Right cardiac atrium (tissue), 5 donors: ENCODE data around the gene CNTNAP2. TPM values are rescaled to one million over a fixed set of nuclear protein-coding genes. Genes with fewer than 3 reads are reported as not detected.

Source experiments
- ATAC-seq, 2 donors: fragments of 200-7000 bp; cut with Tn5 transposase; one replicate each; pipeline versions ENCODE4 v1.8.0 to v1.9.1; 2020; ENCODE audit warnings: moderate library complexity in 2 of 2, mild to moderate bottlenecking in 1 of 2
- DNase-seq, 3 donors: peaks; one replicate each; pipeline ENCODE4 v3.0.0-alpha.2; 2020
- H3K27ac ChIP-seq: one replicate; pipeline ENCODE4 v1.5.1; 2013; ENCODE audit warnings: mild to moderate bottlenecking, low read length, control low read depth, moderate library complexity
- H3K27me3 ChIP-seq: one replicate; pipeline ENCODE4 v1.6.1; 2013; ENCODE audit not compliant: control insufficient read depth, insufficient read depth
- H3K4me1 ChIP-seq: one replicate; pipeline ENCODE4 v1.6.1; 2013; ENCODE audit warnings: low read length; ENCODE audit not compliant: control insufficient read depth, insufficient read depth
- H3K4me3 ChIP-seq: one replicate; pipeline ENCODE4 v1.5.1; 2013; ENCODE audit warnings: low read length, control low read depth
- H3K9me3 ChIP-seq: one replicate; pipeline ENCODE4 v1.6.1; 2013; ENCODE audit warnings: low read length; ENCODE audit not compliant: control insufficient read depth
- WGBS: extraction: QIAGEN DNeasy Blood & Tissue Kit; methylation state at CpG from one replicate; pipeline ENCODE4 v1.1.7; 2013; 5-methylcytosine and 5-hydroxymethylcytosine counted together
- intact Hi-C, 4 donors: fragments of 100-400 bp; cut with DNase I; formaldehyde crosslinking; loops; one replicate each; pipeline versions ENCODE4 v1.11.0 to v1.14.0; 2022 to 2023
- polyA plus RNA-seq: library from polyadenylated mRNA; stranded (reverse); fragments of 200-250 nt; gene quantifications from one replicate; pipeline ENCODE4 v1.2.3, GENCODE V29; 2013
- total RNA-seq, 4 donors: library from RNA; stranded (reverse); fragmentation: NEBNext Ultra II Directional; extraction: Animal tissue kit (Norgen Biotek cat#: 25700); gene quantifications; one replicate each; pipeline ENCODE4 v1.2.1, GENCODE V29; 2021
- donor health status: healthy with polysubstance abuse.
- donor health status: DM: no; HTN: yes; CAD: no.
- donor health status: DM: no; HTN: no; CAD: no.
- donor health status: DM: no; HTN: yes; CAD: no; lungs with severe emphysema.
- donor health status: DM: yes; HTN: yes; CAD: no.

CNTNAP2 gene
- total and polyA plus RNA-seq, 5 donors: 0.23 to 1.7 (median 0.91) TPM; not detected in 1

DNA sequence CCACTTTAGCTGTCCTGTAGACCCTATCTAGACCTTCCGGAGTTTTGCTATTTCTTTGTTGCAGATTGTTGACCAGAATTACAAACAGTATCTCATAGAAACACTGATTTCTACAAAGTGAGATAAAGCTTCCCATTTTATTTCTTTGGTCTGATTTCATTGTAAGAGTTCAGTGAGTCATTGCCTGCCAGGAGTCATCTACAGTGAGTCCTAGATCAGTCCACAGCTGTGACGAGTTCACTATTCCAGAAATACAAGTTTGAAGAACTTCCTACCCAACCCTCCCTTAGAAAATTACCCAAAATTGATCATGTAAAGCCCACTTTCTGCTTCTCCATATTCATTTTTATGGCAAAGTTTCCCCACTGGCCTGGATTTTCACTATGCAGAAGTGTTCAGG, 905.5 kb downstream of the CNTNAP2 start:
- no peaks in the 10 kb centered on the region for H3K27me3 ChIP-seq
- ATAC-seq: no peak
- WGBS: 42% methylated on average over 2 of the region's 2 CpGs
- intact Hi-C loops: no loop called here
- no peaks in the 10 kb centered on the region for H3K4me1 ChIP-seq
- DNase-seq: no peak
- no peak overlapping the region for H3K4me3 ChIP-seq
- H3K9me3 ChIP-seq: no peaks in the 10 kb centered on the region
- H3K27ac ChIP-seq: no peak overlapping the region

DNA sequence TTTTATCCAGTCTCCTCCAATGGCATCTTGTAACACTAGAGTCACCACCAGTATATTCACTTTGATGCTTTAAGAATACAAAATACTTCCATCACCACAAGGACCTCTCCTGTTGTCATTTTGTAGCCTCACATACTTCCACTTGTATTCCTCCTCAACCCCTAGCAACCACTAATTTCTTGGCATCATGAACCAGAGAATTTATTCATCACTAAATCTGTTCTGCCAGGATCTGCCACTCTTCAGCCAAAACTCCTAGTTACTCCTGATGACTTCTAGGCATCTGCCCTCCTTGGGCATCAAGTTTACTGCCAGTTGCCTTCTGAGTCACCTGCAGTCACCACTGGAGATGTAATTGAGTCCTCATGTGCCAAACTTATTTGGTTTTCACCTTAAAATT, 906.8 kb downstream of the CNTNAP2 start:
- Histone ChIP-seq H3K4me1 (no peaks in the 10 kb centered on the region), H3K27ac (no peak overlapping the region), H3K9me3 (no peaks in the 10 kb centered on the region), H3K4me3 (no peak overlapping the region), H3K27me3 (no peaks in the 10 kb centered on the region)
- DNase-seq: no peak
- intact Hi-C loops: no loop called here
- ATAC-seq: no peak

DNA sequence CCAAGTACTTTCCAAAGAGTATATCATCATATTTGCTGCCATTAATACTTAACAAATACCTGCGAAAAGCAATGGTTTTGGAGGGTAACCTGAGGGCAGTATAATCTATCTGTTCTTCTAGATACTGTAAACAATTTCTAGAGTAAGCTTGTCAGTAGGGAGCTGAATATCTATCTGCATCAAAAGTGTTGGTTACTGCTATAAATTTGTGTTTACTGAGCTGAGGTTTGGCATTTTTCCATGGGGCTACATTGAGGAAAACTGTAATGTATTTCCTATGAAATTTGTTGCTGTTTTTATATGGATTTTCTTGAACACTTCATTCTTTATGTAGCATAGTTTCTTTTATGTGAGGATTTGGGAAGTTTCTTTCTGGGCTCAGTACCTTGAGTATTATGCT, 913.4 kb downstream of the CNTNAP2 start:
- ATAC-seq: no peak
- Histone ChIP-seq H3K27ac (no peak overlapping the region), H3K4me1 (no peaks in the 10 kb centered on the region), H3K27me3 (no peaks in the 10 kb centered on the region), H3K4me3 (no peak overlapping the region), H3K9me3 (no peaks in the 10 kb centered on the region)
- intact Hi-C loops: no loop called here
- no peak for DNase-seq
- 87% methylated on average over 1 of the region's 1 CpG for WGBS

DNA sequence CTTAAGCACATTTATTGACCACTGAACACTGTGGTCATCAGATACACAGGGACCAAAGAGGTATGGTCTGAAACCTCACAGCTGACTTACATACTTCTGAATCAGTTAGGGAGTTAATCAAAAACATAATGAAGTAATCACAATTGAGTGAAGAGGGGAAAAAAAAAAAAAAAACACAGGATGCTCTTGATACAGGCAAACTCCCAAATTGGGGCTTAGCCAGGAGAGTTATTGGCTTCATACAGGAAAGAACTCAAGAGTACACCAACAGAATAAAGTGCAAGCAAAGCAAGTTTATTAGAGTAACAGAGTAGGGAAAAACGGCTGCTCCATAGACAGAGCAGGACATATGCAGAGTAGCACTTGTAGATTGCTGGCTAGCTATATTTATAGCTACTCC, 917.0 kb downstream of the CNTNAP2 start:
- intact Hi-C loops: no loop called here
- DNase-seq: no peak
- H3K27me3 ChIP-seq: no peaks in the 10 kb centered on the region
- no peak for ATAC-seq
- 54% methylated on average over 1 of the region's 1 CpG for WGBS
- H3K4me3 ChIP-seq: no peak overlapping the region
- H3K4me1 ChIP-seq: no peaks in the 10 kb centered on the region
- H3K27ac ChIP-seq: no peak overlapping the region
- no peaks in the 10 kb centered on the region for H3K9me3 ChIP-seq

DNA sequence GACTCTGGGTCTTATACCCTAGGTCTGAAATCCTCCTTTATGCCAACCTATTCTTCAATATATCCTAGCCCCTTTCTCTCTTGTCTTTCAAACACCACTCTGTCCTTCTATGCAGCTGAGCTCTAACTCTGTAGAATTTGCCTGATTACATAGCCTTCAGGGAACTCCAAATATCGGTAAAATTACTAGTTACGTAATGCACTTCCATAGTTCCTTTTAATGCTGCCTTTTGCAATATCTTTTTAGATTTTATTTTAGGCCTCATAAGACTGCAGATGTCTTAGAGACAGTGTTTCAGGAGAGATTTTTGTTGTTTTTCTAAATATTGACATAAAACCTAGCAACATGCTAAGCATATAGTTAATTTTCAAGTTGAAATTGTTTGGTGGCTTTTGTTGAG, 924.8 kb downstream of the CNTNAP2 start:
- Histone ChIP-seq H3K27me3 (no peaks in the 10 kb centered on the region), H3K27ac (no peak overlapping the region), H3K4me3 (no peak overlapping the region), H3K4me1 (no peaks in the 10 kb centered on the region), H3K9me3 (no peaks in the 10 kb centered on the region)
- DNase-seq: no peak
- intact Hi-C loops: no loop called here
- ATAC-seq: no peak
- WGBS: 99% methylated on average over 2 of the region's 2 CpGs

DNA sequence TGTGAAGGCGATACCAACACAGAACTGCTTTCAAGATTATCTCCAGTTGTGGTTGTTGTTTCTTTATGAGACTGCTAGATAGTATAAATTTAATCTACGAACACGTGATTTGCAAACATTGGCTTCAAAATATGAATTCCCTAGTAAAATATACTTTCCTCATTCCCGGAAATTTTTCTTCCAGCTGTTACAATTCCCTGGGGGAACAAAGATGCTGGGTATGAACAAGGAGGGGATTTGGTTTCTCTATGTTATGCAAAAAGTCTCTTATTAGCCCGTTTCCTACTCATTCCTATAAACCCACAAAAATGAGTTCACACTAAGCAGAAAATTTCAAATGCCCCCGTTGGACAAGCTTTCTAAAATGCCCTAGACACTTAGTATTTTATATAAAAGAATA, 928.3 kb downstream of the CNTNAP2 start:
- no peak for ATAC-seq
- intact Hi-C loops: no loop called here
- no peaks in the 10 kb centered on the region for H3K27me3 ChIP-seq
- H3K4me3 ChIP-seq: no peak overlapping the region
- 49% methylated on average over 6 of the region's 6 CpGs for WGBS
- no peak for DNase-seq
- no peaks in the 10 kb centered on the region for H3K4me1 ChIP-seq
- H3K27ac ChIP-seq: no peak overlapping the region
- no peaks in the 10 kb centered on the region for H3K9me3 ChIP-seq

DNA sequence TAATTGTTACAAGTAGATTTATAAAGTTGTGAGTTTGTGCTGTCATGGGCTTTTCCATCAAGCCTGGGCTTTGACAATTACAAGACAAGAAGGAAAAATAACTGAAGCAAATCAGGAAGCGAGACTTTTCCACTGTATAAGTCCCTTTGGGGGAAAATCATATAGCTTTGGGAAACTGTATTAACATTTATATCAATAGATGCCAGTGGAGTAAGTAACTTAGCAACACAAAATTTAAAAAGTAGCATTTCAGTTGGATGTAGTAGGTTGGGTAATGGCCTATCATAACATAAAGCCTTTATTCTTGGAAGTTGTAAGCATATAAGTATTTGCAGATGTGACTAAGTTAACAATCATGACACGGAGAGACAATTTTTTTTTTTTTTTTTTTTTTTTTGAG, 931.1 kb downstream of the CNTNAP2 start:
- H3K4me3 ChIP-seq: no peak overlapping the region
- DNase-seq: no peak
- no peaks in the 10 kb centered on the region for H3K27me3 ChIP-seq
- 85% methylated on average over 2 of the region's 2 CpGs for WGBS
- no peaks in the 10 kb centered on the region for H3K4me1 ChIP-seq
- no peak overlapping the region for H3K27ac ChIP-seq
- intact Hi-C loops: no loop called here
- no peak for ATAC-seq
- H3K9me3 ChIP-seq: no peaks in the 10 kb centered on the region

DNA sequence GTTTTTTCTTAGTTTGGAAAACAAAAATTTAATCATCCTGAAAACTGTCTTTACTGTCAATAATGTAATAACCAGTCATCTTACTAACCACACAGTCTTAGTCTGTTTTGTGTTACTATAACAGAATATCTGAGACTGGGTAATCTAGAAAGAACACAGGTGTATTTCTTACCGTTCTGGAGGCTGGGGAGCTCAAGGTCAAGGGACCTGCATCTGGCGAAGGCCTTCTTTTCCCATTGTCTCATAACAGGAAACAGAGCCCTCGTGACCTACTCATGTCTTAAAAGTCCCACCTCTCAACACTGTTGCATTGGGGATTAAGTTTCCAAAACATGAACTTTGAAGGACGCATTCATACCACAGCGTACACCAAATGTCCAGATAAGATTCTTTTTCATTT, 932.3 kb downstream of the CNTNAP2 start:
- H3K9me3 ChIP-seq: no peaks in the 10 kb centered on the region
- intact Hi-C loops: no loop called here
- 77% methylated on average over 5 of the region's 5 CpGs for WGBS
- no peak overlapping the region for H3K27ac ChIP-seq
- ATAC-seq: no peak
- no peak overlapping the region for H3K4me3 ChIP-seq
- DNase-seq: no peak
- no peaks in the 10 kb centered on the region for H3K4me1 ChIP-seq
- H3K27me3 ChIP-seq: no peaks in the 10 kb centered on the region

DNA sequence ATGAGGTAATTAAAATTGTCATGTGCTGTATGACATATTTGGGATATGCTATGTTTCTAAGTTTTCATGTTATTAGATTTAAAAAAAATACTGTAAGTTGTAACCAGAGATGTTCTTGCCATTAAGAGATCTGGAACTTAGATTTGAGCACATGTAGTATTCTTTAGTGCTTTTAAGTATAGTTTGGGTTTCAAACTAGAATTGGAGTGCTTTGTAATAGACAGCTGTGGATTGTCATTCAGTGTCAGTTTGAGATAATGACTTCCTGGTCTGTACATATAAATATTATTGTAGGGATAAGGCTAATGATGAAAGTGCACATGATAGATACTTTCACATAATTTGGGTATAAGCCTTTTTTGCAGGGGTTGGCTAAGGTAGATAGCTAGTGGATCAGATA, 936.2 kb downstream of the CNTNAP2 start:
- Histone ChIP-seq H3K4me1 (no peaks in the 10 kb centered on the region), H3K27me3 (no peaks in the 10 kb centered on the region), H3K4me3 (no peak overlapping the region), H3K27ac (no peak overlapping the region), H3K9me3 (no peaks in the 10 kb centered on the region)
- no peak for DNase-seq
- ATAC-seq: no peak
- intact Hi-C loops: no loop called here

DNA sequence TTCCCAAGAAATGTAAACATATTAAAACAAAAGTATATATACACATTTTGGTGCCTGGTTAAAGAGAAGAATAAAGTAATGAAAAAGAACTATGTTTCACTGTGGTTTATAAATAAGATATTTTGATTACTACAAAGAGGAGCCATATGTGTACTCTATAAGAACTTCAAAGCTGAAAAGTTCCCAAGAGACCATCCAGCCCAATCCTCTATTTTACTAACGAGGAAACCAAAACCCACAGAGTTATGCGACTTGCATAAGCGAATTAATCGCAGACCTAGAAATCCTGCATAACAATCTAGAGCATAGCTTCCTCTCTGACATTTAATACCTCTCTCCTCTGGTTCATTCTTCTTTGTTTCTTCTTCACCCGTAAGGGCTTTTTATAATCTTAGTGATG, 937.1 kb downstream of the CNTNAP2 start:
- no peaks in the 10 kb centered on the region for H3K9me3 ChIP-seq
- intact Hi-C loops: no loop called here
- ATAC-seq (no peak), DNase-seq (no peak)
- no peaks in the 10 kb centered on the region for H3K27me3 ChIP-seq
- no peak overlapping the region for H3K27ac ChIP-seq
- WGBS: 84% methylated on average over 5 of the region's 5 CpGs
- H3K4me1 ChIP-seq: no peaks in the 10 kb centered on the region
- H3K4me3 ChIP-seq: no peak overlapping the region

DNA sequence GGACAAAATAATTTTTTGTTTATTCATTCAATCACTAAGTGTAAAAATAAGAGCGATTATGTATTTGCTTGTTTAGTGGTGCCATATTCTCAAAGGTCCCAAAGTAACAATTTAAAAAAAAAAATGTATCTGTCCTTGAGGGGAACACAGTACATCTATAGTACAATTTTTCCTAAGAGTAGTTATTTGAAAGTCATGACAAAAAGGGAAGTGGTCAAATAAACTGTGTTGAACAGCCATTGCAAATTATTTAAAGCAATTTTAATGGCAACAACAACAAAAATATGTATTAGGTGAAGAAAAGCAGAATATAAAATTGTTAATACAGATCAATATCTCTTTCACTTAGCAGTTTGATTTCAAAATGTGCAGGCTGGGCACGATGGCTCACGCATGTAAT, 943.5 kb downstream of the CNTNAP2 start:
- no peaks in the 10 kb centered on the region for H3K9me3 ChIP-seq
- intact Hi-C loops: no loop called here
- H3K4me3 ChIP-seq: no peak overlapping the region
- no peaks in the 10 kb centered on the region for H3K27me3 ChIP-seq
- no peak for DNase-seq
- WGBS: 95% methylated on average over 3 of the region's 3 CpGs
- no peaks in the 10 kb centered on the region for H3K4me1 ChIP-seq
- no peak for ATAC-seq
- no peak overlapping the region for H3K27ac ChIP-seq

DNA sequence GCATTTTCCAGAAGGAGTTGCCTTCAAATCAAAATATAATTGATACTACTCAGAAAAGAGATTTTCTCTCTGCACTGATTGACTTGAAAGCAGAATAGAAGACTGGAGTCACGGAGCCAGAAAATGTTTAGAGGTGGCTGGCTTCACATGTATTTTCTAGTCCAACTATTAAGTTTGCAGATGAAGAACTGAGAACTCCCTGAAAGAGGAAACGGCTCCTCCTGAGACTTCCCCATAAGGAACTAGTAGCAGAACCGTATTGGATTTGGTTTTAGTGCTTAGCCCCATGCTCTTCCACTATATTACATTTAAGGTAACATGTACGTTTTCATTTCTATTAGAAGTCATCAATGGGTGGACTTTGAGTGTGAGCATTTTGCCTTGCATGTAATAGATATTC, 946.3 kb downstream of the CNTNAP2 start:
- intact Hi-C loops: no loop called here
- Histone ChIP-seq H3K27ac (no peak overlapping the region), H3K9me3 (no peaks in the 10 kb centered on the region), H3K4me3 (no peak overlapping the region), H3K27me3 (no peaks in the 10 kb centered on the region), H3K4me1 (no peaks in the 10 kb centered on the region)
- DNase-seq: no peak
- 81% methylated on average over 4 of the region's 4 CpGs for WGBS
- no peak for ATAC-seq
